Measurements from ENCODE around the gene DDX17.

DNA sequence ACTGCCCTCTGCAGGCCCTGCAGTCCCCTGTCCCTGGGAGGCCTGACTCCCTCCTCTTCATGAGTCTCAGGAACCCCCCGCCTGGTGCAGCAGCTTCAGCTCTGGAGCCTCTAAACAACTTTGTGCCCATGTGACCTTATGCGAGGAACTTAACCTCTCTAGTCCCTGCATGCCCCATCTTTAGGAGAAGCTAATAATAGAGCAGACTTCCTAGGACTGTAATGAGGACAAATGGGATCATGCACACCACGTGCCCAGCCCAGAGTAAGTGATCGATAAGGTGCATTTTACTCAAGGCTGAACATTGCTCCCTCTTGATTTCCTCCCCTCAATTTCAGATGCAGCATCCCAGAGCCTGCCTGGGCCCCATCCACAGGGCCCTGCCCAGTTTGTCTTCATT lies 70.1 kb downstream of the DDX17 start:
- TF ChIP-seq, protein P1, sequence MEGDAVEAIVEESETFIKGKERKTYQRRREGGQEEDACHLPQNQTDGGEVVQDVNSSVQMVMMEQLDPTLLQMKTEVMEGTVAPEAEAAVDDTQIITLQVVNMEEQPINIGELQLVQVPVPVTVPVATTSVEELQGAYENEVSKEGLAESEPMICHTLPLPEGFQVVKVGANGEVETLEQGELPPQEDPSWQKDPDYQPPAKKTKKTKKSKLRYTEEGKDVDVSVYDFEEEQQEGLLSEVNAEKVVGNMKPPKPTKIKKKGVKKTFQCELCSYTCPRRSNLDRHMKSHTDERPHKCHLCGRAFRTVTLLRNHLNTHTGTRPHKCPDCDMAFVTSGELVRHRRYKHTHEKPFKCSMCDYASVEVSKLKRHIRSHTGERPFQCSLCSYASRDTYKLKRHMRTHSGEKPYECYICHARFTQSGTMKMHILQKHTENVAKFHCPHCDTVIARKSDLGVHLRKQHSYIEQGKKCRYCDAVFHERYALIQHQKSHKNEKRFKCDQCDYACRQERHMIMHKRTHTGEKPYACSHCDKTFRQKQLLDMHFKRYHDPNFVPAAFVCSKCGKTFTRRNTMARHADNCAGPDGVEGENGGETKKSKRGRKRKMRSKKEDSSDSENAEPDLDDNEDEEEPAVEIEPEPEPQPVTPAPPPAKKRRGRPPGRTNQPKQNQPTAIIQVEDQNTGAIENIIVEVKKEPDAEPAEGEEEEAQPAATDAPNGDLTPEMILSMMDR (IDR thresholded peaks at IDR 0.05): no peak
- no peak for TF ChIP-seq POLR2A (IDR thresholded peaks at IDR 0.05)

Data from breast epithelium (tissue), 3 donors.